Limb (tissue), 2 donors: ENCODE results near the gene COASY.
"Not testable (repeated sequence)": the region's sequence is repeated elsewhere in the genome, so short reads cannot be mapped to it uniquely, and the experiment has no call there.

Experiments used
- DNase-seq, 2 donors: peaks; one replicate each; pipeline ENCODE4 v3.0.0-alpha.2; 2016; ENCODE audit errors: extremely low spot score in 2 of 2

Gene COASY

DNA sequence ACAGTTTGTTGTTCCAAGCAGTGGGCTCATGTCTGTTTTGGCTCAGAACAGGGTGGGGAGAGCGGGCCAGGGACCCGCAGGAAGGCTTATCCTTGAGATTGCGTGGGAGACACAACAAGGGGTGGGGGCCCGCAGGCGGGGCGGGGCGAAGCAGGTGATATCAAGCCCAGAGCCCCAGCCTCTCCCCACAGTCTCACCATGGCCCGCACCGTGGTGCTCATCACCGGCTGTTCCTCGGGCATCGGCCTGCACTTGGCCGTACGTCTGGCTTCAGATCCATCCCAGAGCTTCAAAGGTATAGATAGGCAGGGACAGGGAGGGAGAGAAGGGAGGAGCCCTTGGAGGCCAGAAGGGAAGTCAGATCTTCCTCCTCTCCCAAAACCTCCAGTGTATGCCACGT lies 9.2 kb upstream of the COASY start, which contains the start of gene HSD17B1:
TSS of gene HSD17B1 (plus strand) at position 188 of the 400 bp plus-strand sequence. CDS start at position 199, 11 bp downstream.
- not testable (repeated sequence) for DNase-seq

DNA sequence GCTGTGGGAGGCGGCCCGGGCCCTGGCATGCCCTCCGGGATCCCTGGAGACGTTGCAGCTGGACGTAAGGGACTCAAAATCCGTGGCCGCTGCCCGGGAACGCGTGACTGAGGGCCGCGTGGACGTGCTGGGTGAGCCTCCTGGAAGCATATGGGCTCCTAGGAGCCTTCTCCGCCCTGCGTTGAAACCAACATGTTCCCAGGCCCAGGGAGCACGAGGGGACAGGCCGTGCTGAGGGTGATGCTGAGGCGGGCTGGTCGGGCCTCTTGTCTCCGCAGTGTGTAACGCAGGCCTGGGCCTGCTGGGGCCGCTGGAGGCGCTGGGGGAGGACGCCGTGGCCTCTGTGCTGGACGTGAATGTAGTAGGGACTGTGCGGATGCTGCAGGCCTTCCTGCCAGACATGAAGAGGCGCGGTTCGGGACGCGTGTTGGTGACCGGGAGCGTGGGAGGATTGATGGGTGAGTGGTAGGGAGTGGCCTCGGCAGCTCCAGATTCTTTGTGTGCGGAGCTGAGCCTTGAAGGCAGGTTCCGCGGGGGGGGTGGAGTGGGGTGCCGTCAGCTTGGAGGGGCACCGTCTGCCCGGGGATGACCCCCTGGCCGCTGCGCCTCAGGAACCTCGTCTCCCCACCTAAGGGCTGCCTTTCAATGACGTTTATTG lies 8.7 kb upstream of the COASY start:
- DNase-seq = peak in 1 of 2 donors; percentile 40

DNA sequence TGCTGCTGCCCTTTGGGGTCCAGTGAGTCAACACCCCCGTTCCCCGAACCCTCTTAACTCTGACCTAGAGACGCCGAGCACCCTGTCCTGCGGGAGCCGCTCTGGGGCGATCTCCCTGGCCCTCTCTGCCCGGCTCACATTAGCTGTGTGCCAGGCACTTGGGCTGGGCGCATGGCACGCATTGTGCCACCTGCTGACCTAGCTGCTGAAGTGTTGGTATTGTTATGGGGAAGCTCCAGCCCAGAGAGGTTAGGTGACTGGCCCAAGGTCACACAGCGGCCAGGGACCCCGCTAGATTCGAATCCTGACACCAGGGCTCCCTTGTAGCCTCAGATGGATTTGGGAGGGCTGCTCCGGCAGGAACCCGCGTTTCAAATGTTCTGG lies 8.1 kb upstream of the COASY start:
- no peak for DNase-seq

DNA sequence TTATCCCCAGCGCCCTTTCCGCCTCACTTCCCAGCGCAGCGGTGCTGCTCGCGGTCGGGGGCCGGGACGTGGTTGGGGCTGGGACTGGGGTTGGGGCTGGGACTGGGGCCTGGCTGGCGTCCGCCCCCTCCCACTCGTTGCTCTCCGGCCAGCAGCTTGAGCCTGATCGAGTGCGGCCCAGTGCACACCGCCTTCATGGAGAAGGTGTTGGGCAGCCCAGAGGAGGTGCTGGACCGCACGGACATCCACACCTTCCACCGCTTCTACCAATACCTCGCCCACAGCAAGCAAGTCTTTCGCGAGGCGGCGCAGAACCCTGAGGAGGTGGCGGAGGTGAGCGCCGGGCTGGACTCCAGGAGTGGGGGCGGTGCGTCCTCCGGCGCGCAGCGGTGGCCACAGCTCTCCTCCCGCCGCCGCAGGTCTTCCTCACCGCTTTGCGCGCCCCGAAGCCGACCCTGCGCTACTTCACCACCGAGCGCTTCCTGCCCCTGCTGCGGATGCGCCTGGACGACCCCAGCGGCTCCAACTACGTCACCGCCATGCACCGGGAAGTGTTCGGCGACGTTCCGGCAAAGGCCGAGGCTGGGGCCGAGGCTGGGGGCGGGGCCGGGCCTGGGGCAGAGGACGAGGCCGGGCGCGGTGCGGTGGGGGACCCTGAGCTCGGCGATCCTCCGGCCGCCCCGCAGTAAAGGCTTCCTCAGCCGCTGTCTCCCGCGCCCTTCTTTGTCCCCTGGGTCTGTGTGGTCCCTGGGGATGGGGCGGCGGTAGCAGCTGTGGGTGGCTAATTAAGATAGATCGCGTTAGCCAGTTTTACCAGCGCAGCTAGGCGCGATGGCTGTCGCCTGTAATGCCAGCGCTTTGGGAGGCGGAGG lies 7.5 kb upstream of the COASY start:
- DNase-seq = peak; percentile 86 to 93

DNA sequence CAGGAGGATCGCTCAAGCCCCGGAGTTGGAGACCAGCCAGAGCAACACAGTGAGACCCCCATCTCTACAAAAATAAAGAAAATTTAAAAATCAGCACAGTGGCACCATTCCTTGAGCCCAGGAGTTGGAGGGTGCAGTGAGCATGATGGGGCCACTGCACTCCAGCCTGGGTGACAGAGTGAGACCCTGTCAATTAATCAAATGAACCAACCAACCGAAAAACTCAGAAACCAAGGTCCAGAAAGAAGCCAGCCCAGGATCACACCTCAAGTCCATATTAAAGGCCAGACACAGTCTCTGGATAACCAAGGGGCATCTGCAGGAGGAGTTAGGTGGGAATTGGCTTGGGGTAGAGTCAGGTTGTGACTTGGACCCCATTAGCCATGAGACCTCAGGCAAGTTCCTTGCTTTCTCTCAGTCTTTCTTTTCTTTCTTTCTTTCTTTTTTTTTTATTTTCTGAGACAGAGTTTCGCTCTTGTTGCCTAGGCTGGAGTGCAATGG lies 6.8 kb upstream of the COASY start:
- no peak for DNase-seq

GRCh38 chr17:42555961-42556617 lies 5.9 kb upstream of the COASY start:
- DNase-seq = not testable (repeated sequence)

GRCh38 chr17:42559075-42559474 lies 2.9 kb upstream of the COASY start:
- DNase-seq = no peak

DNA sequence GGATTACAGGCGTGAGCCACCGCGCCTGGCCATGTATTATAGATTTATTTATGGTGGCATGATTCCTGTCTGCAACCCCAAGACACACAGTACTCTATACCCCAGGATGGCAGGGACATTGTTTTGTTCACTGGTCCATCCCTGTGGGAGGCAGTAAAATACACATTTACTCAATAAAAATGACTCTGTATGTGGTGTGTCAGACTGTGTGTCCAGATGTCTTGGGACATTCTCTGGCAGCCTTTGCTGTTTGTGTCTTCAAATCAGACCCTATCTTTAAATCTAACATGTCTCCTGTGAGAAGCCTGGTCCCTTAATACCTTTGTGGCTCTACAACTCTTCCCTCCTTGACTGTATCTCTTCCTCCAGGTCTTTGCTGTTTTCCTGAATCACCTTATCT lies 1.7 kb upstream of the COASY start:
- DNase-seq = no peak

- DNase-seq = no peak
These were observed 617 bp downstream of the COASY start for GRCh38 chr17:42562388-42563142.

DNA sequence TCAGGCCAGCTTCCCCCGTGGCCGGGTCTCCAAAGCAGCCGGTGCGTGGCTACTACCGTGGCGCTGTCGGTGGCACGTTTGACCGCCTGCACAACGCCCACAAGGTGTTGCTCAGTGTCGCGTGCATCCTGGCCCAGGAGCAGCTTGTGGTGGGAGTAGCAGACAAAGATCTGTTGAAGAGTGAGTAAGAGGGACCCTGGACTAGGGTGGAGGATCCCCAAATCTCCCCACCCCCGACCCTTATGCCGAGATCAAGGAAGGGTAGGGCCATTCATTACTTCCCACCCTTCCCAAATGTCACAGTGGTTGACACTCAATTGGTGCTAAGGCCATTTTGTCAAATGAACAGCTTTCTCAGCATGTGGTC lies 1.2 kb downstream of the COASY start:
- DNase-seq = no peak

GRCh38 chr17:42563543-42563942 lies 1.6 kb downstream of the COASY start:
- DNase-seq = no peak

DNA sequence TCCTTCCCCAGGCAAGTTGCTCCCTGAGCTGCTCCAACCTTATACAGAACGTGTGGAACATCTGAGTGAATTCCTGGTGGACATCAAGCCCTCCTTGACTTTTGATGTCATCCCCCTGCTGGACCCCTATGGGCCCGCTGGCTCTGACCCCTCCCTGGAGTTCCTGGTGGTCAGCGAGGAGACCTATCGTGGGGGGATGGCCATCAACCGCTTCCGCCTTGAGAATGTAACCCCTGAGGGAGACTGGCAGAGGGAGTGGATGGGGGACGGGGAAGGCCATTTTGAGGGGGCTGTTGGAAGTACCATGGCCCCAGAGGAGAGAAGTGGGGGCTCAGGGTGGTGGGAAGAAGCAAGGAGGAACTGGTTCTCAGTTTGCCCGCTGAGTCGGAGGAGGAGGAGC lies 2.0 kb downstream of the COASY start:
- no peak for DNase-seq

DNA sequence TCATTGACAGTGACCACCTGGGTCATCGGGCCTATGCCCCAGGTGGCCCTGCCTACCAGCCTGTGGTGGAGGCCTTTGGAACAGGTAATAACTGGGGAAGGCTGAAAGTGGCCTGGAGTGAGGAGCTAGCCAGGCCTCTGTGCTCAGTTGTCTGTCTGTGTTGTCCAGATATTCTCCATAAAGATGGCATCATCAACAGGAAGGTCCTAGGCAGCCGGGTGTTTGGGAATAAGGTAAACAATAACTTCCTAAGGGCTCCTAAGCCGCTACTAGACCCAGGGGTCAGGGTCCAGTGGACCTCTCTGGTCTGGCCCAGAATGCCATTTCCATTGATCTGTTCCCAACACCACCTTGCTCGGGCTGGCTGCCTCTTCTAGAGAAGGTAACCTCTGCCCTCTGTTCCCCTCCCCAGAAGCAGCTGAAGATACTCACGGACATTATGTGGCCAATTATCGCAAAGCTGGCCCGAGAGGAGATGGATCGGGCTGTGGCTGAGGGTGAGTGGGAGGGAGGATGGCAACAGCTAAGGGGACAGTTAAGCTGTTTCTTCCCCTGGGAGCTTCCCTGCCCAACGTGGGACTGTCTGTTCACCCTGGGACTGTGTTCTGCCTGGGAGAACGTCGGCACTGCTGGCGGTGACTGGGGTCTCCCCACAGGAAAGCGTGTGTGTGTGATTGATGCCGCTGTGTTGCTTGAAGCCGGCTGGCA lies 3.0 kb downstream of the COASY start:
- DNase-seq = no peak

DNA sequence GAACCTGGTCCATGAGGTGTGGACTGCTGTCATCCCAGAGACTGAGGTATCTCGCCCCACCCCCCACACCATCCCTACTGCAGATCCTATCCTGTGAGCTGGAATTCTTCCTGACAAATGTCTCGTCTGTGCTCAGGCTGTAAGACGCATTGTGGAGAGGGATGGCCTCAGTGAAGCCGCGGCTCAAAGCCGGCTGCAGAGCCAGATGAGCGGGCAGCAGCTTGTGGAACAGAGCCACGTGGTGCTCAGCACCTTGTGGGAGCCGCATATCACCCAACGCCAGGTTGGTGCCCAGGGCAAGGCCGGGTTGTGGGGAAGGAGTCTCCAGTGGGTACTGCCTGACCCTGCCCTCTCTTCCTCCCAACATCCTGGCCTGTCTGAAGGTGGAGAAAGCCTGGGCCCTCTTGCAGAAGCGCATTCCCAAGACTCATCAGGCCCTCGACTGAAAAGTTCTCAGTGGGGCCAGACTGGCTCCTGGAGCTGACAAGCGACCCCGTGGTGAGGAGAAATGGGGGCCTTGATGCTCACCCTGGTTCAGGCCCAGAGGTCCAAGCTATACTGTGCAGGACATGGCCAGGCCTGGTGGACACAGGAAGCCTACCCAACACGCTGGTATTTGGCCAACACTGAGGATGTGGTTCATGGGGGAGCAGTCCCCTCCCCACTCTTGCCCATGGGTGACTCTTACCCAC lies 3.7 kb downstream of the COASY start:
- no peak for DNase-seq

- no peak for DNase-seq
These were observed 4.4 kb downstream of the COASY start for GRCh38 chr17:42566215-42566882.

DNA sequence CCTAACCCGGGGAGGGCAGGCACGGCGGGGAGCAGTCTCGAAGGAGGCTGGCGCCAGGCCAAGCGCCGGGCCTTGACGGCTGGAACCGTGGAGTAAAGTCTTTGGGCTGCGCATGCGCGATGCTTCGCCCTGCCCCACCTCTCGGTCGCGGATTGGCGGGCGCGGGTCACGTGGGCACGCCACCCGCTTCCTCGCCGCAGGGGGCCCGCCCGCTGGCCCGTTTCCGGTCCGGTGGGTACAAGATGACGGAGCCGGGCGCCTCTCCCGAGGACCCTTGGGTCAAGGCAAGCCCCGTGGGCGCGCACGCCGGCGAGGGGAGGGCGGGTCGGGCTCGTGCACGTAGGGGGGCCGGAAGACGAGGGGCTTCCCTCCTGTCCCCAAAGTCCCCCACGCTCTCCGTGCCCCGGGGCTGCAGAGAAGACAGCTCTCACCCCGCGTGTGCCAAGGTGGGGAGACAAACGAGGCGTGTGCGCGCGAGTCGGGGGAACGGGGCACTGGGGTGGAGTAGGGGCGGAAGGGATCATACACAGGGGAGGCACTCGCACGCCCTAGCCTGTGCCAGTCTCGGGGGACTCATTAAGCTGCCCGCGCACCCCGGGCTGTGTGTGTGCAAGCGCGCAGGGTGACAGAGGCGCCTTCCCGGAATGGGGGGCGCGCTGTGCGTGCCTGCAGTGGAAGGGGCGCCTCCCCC lies 5.1 kb downstream of the COASY start, which contains the start of gene MLX:
TSS of gene MLX (plus strand) at position 218 of the 691 bp plus-strand sequence. CDS start at position 243, 25 bp downstream.
- DNase-seq = peak; percentile 94 to 95

DNA sequence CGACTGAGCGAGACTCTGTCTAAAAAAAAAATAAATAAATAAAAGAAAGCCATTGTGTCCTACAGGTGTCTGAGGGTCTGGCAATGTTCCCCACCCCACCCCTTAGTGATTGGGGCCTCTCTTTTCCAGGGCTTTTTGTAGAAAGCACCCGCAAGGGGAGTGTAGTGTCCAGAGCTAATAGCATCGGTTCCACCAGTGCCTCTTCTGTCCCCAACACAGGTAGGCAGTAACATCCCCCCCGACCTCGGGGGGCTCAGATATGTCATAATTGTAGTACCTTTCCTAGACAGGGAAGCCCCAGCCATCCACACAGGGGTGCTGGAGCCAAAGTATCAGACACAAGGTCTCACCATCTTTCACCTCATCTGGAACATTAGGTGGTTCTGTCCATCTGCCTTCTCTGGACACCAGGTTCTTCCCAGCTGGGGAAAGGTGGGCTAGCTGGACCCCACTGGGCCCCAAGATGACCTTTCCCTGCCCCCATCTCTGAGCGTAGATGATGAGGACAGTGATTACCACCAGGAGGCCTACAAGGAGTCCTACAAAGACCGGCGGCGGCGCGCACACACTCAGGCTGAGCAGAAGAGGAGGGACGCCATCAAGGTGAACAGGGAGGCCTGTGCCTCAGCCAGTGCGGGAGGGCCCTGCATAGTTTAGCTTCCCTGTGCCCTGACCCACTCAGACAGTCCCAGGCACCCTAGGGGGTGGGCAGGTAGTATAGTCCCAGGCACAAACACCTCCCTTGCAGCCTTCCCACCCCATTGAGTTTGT lies 6.6 kb downstream of the COASY start:
- DNase-seq = no peak
